ENCODE results near the gene LRMDA.

GRCh38 chr10:75427951-75428350 lies 3.5 kb upstream of the LRMDA start:
- TF ChIP-seq POLR2A (IDR thresholded peaks at IDR 0.05) = no peak
- TF ChIP-seq, protein P1, sequence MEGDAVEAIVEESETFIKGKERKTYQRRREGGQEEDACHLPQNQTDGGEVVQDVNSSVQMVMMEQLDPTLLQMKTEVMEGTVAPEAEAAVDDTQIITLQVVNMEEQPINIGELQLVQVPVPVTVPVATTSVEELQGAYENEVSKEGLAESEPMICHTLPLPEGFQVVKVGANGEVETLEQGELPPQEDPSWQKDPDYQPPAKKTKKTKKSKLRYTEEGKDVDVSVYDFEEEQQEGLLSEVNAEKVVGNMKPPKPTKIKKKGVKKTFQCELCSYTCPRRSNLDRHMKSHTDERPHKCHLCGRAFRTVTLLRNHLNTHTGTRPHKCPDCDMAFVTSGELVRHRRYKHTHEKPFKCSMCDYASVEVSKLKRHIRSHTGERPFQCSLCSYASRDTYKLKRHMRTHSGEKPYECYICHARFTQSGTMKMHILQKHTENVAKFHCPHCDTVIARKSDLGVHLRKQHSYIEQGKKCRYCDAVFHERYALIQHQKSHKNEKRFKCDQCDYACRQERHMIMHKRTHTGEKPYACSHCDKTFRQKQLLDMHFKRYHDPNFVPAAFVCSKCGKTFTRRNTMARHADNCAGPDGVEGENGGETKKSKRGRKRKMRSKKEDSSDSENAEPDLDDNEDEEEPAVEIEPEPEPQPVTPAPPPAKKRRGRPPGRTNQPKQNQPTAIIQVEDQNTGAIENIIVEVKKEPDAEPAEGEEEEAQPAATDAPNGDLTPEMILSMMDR (IDR thresholded peaks at IDR 0.05) = no peak
